T follicular helper cell (primary cell): ENCODE results near the gene SPOCD1.

Experiments used
- DNase-seq: peaks from one replicate; pipeline ENCODE4 v3.0.0-alpha.2; 2020; ENCODE audit warnings: low read depth

Gene SPOCD1

GRCh38 chr1:31771891-31772668 is 43.7 kb downstream of the SPOCD1 start:
- no peak for DNase-seq

GRCh38 chr1:31769720-31770390 is 46.0 kb downstream of the SPOCD1 start:
- no peak for DNase-seq

GRCh38 chr1:31768939-31769704 is 46.7 kb downstream of the SPOCD1 start:
- no peak for DNase-seq

- DNase-seq: no peak
Observed at GRCh38 chr1:31768407-31768907, 47.4 kb downstream of the SPOCD1 start.

- no peak for DNase-seq
Observed at GRCh38 chr1:31767225-31767624, 48.6 kb downstream of the SPOCD1 start.

- no peak for DNase-seq
Observed at GRCh38 chr1:31765516-31765915, 50.3 kb downstream of the SPOCD1 start.

GRCh38 chr1:31765041-31765467 is 50.8 kb downstream of the SPOCD1 start:
- no peak for DNase-seq

GRCh38 chr1:31764312-31765040 is 51.3 kb downstream of the SPOCD1 start, which contains the start of gene ADGRB2:
Gene ADGRB2 (minus strand): TSS chr1:31764340. CDS start chr1:31757221, 7,119 bp downstream.
- DNase-seq: peak; percentile 12

GRCh38 chr1:31763671-31764311 is 52.0 kb downstream of the SPOCD1 start:
- DNase-seq: no peak

GRCh38 chr1:31762726-31763670 is 52.8 kb downstream of the SPOCD1 start:
- DNase-seq: peak; percentile 55

GRCh38 chr1:31762323-31762722 is 53.5 kb downstream of the SPOCD1 start:
- no peak for DNase-seq

GRCh38 chr1:31761883-31762282 is 53.9 kb downstream of the SPOCD1 start:
- DNase-seq: no peak

- peak; percentile 66 for DNase-seq
Observed at GRCh38 chr1:31760471-31761470, 55.1 kb downstream of the SPOCD1 start.

- DNase-seq: no peak
Observed at GRCh38 chr1:31759298-31760023, 56.4 kb downstream of the SPOCD1 start.

GRCh38 chr1:31758823-31759222 is 57.0 kb downstream of the SPOCD1 start:
- no peak for DNase-seq

- no peak for DNase-seq
Observed at GRCh38 chr1:31757989-31758388, 57.8 kb downstream of the SPOCD1 start.

- no peak for DNase-seq
Observed at GRCh38 chr1:31757204-31757679, 58.6 kb downstream of the SPOCD1 start.

GRCh38 chr1:31756578-31756977 is 59.2 kb downstream of the SPOCD1 start:
- no peak for DNase-seq
